LNCAP (cell line): ENCODE data around the gene YTHDC1.

Experiments used
- TF ChIP-seq, protein P1 (sequence below): fragments of 450-650 bp; IDR thresholded peaks from 2 replicates; pipeline ENCODE4 v1.5.1; 2017; ENCODE audit warnings: mild to moderate bottlenecking

YTHDC1 gene

DNA sequence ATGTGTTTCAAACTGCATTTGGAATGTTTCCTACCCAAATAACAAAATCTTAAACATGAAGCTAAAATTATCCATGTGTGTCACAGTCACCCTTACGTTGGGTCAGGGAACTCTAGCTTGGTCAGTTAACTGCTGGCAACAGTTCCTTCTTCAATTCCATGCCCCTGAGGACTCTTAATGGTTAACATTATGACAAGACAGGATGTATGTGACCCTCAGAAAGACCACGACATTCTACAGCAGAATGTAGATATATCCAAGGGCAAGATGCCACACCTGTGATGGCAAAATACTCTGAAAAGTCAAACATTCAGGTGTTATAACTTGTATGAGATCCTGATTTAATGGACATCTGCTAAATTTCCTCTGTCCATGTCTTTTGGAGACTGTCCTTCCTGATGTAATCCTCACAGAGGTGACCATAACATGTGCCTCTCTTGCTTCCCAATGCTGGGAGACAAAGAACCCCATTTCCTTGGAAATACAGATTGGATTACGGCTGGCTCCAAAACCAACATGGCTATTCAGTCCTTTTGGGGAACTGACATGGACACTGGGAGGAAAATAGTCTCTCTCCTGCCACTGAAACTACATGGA is 39.1 kb downstream of the YTHDC1 start:
- TF ChIP-seq, protein P1, sequence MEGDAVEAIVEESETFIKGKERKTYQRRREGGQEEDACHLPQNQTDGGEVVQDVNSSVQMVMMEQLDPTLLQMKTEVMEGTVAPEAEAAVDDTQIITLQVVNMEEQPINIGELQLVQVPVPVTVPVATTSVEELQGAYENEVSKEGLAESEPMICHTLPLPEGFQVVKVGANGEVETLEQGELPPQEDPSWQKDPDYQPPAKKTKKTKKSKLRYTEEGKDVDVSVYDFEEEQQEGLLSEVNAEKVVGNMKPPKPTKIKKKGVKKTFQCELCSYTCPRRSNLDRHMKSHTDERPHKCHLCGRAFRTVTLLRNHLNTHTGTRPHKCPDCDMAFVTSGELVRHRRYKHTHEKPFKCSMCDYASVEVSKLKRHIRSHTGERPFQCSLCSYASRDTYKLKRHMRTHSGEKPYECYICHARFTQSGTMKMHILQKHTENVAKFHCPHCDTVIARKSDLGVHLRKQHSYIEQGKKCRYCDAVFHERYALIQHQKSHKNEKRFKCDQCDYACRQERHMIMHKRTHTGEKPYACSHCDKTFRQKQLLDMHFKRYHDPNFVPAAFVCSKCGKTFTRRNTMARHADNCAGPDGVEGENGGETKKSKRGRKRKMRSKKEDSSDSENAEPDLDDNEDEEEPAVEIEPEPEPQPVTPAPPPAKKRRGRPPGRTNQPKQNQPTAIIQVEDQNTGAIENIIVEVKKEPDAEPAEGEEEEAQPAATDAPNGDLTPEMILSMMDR = no peak

DNA sequence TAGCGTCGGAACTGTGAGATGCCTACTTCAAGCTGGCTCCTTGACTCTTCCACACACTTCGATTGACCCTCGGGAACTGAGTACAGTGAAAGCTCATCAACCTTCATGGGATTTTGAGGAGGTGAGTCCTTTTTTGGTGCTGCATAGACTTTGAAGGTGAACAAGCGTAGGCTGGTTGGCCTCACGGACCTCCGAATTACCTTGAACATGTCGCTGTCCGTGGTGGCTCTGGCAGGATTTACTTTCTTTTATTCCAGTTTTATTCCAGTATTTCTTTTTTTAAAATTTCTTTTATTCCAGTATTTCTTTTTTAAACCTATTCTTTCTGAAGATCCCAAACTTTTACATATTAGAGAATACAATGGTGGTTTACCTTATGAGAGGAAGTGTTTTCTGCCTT is 45.2 kb downstream of the YTHDC1 start:
- TF ChIP-seq, protein P1 = no peak

DNA sequence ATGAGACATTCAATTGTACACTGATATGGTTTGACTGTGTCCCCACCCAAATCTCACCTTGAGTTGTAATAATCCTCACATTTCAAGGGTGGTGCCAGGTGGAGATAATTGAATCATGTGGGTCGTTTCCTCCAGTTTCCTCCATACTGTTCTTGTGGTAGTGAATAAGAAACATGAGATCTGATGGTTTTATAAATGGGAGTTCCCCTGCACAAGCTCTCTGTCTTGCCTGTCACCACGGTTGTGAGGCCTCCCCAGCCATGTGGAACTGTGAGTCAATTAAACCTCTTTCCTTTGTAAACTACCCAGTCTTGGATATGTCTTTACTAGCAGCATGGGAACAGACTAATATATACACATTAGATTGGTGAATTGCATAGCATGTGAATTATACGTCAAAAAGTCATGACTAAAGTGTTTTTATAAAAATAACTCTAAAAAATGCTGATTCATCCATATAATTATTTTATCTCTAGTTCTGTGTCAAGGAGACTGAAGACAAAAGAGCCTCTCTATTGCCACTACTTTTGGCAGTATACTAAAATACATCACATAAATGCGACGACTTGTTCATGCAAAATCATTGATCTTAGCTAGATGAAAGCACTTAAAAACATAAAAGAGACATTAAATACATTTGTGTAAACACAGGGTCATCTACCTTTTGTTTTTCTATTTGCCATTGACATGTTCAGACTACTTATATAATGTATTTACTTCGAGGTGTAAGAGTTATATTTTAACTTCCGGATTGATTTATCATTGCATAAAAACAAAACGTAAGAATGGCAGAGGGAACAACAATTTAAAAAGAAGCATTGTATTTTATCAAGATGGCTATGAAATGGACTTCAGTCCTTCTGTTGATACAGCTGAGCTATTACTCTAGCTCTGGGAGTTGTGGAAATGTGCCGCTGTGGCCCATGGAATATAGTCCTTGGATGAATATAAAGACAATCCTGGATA is 50.1 kb downstream of the YTHDC1 start:
- TF ChIP-seq, protein P1 = no peak

DNA sequence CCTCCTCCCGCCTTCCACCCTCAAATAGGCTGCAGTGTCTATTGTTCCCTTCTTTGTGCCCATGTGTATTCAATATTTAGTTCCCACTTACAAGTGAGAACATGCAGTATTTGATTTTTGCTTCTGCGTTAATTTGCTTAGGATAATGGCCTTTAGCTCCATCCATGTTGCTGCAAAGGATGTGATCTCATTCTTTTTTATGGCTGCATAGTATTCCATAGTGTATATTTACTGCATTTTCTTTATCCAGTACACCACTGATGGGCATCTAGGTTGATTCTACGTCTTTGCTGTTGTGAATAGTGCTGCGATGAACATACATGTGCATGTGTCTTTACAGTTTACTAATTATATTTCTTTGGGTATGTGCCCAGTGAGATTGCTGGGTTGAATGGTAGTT is 52.8 kb downstream of the YTHDC1 start:
- TF ChIP-seq, protein P1 = no peak

DNA sequence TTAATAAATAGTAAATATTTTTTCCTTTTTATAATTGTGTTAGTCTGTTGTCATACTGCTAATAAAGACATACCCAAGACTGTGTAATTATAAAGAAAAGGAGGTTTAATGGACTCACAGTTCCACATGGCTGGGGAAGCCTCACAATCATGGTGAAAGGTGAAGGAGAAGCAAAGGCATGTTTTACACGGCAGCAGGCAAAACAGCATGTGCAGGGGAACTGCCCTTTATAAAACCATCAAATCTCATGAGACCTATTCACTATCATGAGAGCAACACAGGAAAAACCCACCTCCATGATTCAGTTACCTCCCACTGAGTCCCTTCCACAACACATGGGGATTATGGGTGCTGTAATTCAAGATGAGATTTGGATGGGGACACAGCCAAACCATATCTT is 58.6 kb downstream of the YTHDC1 start:
- TF ChIP-seq, protein P1 = no peak

DNA sequence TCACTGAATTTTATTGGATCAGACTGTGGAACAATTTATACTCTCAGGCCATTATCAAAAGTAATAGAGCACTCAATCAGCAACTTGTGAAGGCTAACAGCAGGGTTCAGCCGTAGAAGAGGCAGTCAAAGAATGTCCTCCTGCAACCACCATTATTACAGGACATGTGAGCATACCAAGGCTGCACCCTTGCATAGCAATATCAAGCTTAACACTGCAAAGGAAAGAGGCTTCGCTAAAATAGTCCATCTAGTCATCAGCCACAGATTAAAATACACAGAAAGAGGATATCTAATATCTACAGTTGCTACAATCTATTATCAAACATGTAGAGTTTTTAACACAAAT is 61.5 kb downstream of the YTHDC1 start:
- TF ChIP-seq, protein P1 = no peak

DNA sequence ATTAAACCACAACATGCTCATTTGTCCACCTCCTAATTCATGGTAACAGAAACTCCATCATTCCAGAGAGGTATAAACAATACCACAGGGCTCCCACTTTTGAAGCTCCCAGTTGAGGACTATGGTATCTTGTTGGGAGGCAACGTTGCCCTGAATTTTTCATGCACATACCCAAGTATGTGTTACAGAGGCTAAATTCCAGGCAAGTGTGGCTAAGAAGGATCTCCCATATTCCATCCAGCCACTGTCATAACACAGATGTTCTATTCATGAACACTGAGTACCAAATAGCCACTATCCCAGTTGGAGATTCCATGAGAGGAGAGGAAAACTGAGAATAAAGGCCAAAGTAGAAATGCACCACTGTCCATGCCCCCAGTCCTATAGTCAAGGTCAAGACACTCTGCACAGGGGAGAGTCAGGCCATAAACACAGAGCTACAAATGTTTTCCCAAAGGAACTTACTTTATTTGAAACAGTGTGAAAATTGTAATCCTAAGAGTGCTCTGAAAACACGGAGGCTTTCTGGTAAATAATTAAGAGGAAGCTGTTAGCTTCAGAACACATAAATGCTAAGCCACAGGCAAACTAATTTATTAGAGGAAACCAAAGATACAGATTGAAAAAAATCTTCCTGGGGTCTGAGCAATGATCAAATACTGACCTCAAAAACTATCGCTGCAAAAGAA is 62.0 kb downstream of the YTHDC1 start:
- TF ChIP-seq, protein P1 = no peak
